Measurements from ENCODE around the gene DUS1L.

Gene DUS1L

DNA sequence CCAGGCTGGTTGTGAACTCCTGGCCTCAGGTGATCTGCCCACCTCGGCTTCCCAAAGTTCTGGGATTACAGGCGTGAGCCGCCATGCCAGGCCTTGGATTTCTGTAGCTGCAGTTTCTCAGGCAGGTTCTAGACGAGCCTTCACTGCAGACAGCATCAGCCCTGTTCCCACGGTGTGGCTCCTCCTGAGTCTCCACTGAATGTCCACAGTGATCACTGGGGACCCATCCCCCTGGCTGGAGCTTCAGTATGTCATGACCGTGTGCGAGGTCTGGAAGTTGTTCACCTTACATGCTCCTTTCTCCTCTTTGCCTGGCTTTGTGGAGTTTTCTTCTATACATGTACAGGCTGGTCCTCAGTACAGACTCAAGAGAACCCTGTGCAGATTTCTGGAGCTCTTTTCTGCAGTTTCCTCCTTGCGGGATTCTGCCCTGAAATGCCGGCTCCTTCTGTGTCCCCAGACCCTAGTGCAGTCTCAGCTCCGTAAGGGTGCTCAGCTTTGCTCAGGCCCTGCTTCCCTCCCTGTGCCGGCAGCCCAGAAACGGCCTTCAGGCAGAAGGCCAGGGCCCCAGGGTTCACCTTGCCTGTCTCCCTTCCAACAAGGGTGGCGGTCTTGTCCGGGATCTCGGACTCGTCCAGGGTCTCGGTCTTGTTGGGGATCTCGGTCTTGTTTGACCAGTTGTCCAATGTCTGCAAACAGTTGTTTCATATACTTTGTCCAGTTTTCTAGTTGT is 46.7 kb upstream of the DUS1L start:
- Histone ChIP-seq H3K4me3 (ENCODE audit: low read depth, low read length) (no peak overlapping the region), H3K27ac (no peak overlapping the region), H3K9me3 (ENCODE audit: severe bottlenecking) (no peaks in the 10 kb centered on the region), H3K36me3 (peaks cover 22% of the 10 kb centered on the region), H3K27me3 (ENCODE audit: insufficient read depth, low read depth, severe bottlenecking) (no peaks in the 10 kb centered on the region)
- DNase-seq, result no peak
- TF ChIP-seq, protein P1, sequence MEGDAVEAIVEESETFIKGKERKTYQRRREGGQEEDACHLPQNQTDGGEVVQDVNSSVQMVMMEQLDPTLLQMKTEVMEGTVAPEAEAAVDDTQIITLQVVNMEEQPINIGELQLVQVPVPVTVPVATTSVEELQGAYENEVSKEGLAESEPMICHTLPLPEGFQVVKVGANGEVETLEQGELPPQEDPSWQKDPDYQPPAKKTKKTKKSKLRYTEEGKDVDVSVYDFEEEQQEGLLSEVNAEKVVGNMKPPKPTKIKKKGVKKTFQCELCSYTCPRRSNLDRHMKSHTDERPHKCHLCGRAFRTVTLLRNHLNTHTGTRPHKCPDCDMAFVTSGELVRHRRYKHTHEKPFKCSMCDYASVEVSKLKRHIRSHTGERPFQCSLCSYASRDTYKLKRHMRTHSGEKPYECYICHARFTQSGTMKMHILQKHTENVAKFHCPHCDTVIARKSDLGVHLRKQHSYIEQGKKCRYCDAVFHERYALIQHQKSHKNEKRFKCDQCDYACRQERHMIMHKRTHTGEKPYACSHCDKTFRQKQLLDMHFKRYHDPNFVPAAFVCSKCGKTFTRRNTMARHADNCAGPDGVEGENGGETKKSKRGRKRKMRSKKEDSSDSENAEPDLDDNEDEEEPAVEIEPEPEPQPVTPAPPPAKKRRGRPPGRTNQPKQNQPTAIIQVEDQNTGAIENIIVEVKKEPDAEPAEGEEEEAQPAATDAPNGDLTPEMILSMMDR (IDR thresholded peaks at IDR 0.05; ENCODE audit: low read depth, low read length), result no peak

DNA sequence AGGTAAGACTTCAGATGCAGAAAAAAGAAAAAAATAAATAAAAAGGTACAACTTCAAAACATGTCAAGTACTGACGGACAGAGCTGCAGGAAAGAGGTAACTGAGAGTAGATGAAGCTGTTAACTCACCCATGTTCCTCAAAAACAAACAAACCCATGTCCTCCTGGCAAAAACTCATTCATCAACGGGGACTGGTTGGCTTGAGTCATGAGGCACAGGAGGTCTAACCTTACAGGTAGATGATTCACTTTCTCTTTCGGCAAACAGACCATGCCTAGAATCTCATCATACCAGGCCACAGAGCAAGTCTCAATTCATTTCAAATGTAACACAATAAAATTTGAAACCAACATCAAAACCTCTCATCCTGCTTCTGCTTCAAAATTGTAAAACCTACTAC is 44.7 kb upstream of the DUS1L start:
- no peaks in the 10 kb centered on the region for H3K27me3 ChIP-seq (ENCODE audit: insufficient read depth, low read depth, severe bottlenecking)
- H3K4me3 ChIP-seq (ENCODE audit: low read depth, low read length), result no peak overlapping the region
- peaks cover 20% of the 10 kb centered on the region for H3K36me3 ChIP-seq
- TF ChIP-seq, protein P1 (IDR thresholded peaks at IDR 0.05; ENCODE audit: low read depth, low read length), result no peak
- H3K27ac ChIP-seq, result no peak overlapping the region
- DNase-seq, result no peak
- H3K9me3 ChIP-seq (ENCODE audit: severe bottlenecking), result no peaks in the 10 kb centered on the region

DNA sequence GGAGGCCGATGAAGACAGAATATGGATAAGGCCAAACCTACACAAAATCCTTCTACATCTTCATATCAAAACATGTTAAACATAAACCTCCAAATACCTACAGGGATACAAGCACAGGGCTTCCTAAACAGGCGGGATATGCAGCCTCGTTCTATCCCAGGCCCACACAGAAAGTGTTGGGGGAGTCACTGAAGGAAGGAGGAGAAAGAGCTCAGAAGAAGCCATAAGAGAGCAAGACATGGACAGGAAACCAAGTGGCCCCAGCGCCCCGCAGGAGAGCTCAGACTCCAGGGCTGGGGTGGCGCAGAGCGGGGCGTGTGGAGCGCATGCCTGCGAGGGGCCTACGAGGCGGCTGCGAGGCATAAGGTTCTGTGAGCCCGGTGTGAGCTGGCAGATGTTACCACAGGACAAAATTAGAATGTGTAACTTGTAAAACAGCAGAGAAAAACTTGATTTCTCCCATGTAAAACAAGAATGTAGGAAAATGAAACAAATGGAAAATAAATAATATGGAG is 43.4 kb upstream of the DUS1L start:
- Histone ChIP-seq H3K9me3 (ENCODE audit: severe bottlenecking) (no peaks in the 10 kb centered on the region), H3K36me3 (peaks cover 20% of the 10 kb centered on the region), H3K27ac (no peak overlapping the region), H3K27me3 (ENCODE audit: insufficient read depth, low read depth, severe bottlenecking) (no peaks in the 10 kb centered on the region), H3K4me3 (ENCODE audit: low read depth, low read length) (no peak overlapping the region)
- TF ChIP-seq, protein P1 (IDR thresholded peaks at IDR 0.05; ENCODE audit: low read depth, low read length), result no peak
- DNase-seq, result no peak

DNA sequence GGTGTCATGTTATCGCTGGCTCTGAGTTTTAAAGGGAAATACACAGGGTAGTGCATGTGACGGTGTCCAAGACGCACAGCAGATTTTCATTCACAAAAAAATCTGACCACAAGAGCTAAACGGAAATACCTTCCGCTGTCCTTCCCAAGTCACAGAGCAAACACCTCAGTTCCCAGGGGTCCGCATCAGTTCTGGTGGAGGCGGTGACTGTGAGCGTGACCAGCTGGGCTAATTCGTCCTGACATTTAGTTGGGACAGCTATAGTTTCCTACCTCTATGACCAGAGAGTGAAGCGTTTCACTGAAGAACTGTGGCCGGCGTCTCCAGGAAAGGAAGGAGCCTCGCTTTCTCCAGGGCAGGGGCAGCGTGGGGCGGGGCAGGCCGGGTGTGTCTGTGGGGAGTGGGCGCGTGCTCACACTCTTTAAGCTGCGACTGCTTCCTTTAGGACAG is 42.9 kb upstream of the DUS1L start:
- H3K27ac ChIP-seq, result no peak overlapping the region
- TF ChIP-seq, protein P1 (IDR thresholded peaks at IDR 0.05; ENCODE audit: low read depth, low read length), result no peak
- H3K9me3 ChIP-seq (ENCODE audit: severe bottlenecking), result no peaks in the 10 kb centered on the region
- H3K4me3 ChIP-seq (ENCODE audit: low read depth, low read length), result no peak overlapping the region
- H3K36me3 ChIP-seq, result peaks cover 16% of the 10 kb centered on the region
- no peak for DNase-seq
- no peaks in the 10 kb centered on the region for H3K27me3 ChIP-seq (ENCODE audit: insufficient read depth, low read depth, severe bottlenecking)

DNA sequence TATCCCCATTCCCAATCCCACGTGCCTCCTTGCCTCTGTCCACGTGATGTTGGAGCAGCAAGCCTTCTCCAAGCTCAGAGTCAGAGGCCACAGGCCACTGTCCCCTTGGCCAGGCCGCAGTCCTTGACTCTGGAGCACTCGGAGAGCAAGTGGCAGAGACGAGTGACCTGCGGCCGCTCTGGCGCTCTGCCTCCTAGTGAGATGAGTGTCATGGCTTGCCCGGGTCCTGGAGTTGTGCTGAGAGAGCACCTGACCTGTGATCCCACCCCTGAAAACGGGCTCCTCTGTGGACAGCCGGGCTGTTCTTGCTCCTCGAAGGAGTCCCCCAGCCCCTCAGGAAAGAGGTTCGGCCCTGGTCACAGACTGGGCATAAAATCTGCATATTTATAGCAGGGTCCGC is 42.4 kb upstream of the DUS1L start:
- no peak overlapping the region for H3K4me3 ChIP-seq (ENCODE audit: low read depth, low read length)
- H3K27me3 ChIP-seq (ENCODE audit: insufficient read depth, low read depth, severe bottlenecking), result no peaks in the 10 kb centered on the region
- peaks cover 16% of the 10 kb centered on the region for H3K36me3 ChIP-seq
- H3K27ac ChIP-seq, result no peak overlapping the region
- DNase-seq, result no peak
- TF ChIP-seq, protein P1 (IDR thresholded peaks at IDR 0.05; ENCODE audit: low read depth, low read length), result no peak
- no peaks in the 10 kb centered on the region for H3K9me3 ChIP-seq (ENCODE audit: severe bottlenecking)
